Liver (tissue), 9 donors: ENCODE results near the gene MAPK1IP1L. TPM values are rescaled to one million over a fixed set of nuclear protein-coding genes. Genes with fewer than 3 reads are reported as not detected.

ENCODE experiments used
- DNase-seq: peaks from one replicate; pipeline ENCODE4 v3.0.0-alpha.2; 2017; ENCODE audit warnings: low spot score
- H3K27ac ChIP-seq, 2 donors: one replicate each; pipeline ENCODE4 v1.7.0; 2013; ENCODE audit warnings: inconsistent platforms in 2 of 2, low read length in 2 of 2, control low read depth in 1 of 2, low read depth in 1 of 2, mild to moderate bottlenecking in 1 of 2
- H3K27me3 ChIP-seq, 4 donors: one replicate each; pipeline versions ENCODE4 v1.6.1 to v1.7.0; 2013; ENCODE audit warnings: low read length in 3 of 4, inconsistent platforms in 1 of 4, mild to moderate bottlenecking in 1 of 4, moderate library complexity in 1 of 4; ENCODE audit not compliant: control insufficient read depth in 4 of 4, insufficient read depth in 4 of 4
- H3K36me3 ChIP-seq, 4 donors: one replicate each; pipeline versions ENCODE4 v1.6.1 to v1.7.0; 2013; ENCODE audit warnings: low read length in 3 of 4, mild to moderate bottlenecking in 3 of 4, low read depth in 1 of 4, moderate library complexity in 1 of 4; ENCODE audit not compliant: control insufficient read depth in 4 of 4, insufficient read depth in 3 of 4
- H3K4me1 ChIP-seq, 4 donors: one replicate each; pipeline versions ENCODE4 v1.6.1 to v1.7.0; 2013; ENCODE audit warnings: low read length in 3 of 4, mild to moderate bottlenecking in 3 of 4, moderate library complexity in 1 of 4; ENCODE audit not compliant: control insufficient read depth in 4 of 4, insufficient read depth in 4 of 4
- H3K4me3 ChIP-seq, 3 donors: one replicate each; pipeline versions ENCODE4 v1.6.1 to v1.7.0; 2013; ENCODE audit warnings: low read length in 3 of 3, control low read depth in 1 of 3, low read depth in 1 of 3, mild to moderate bottlenecking in 1 of 3
- H3K9ac ChIP-seq, 2 donors: one replicate each; pipeline ENCODE4 v1.7.0; 2013; ENCODE audit warnings: low read length in 2 of 2, mild to moderate bottlenecking in 2 of 2, moderate library complexity in 2 of 2, control low read depth in 1 of 2, low read depth in 1 of 2
- H3K9me3 ChIP-seq, 4 donors: one replicate each; pipeline versions ENCODE4 v1.6.1 to v1.7.0; 2013; ENCODE audit warnings: low read length in 3 of 4; ENCODE audit not compliant: control insufficient read depth in 4 of 4
- EGR1 ChIP-seq, 2 donors: IDR thresholded peaks; 2 replicates each; pipeline ENCODE4 v1.6.1; 2016 to 2018; ENCODE audit warnings: antibody characterized with exemption in 2 of 2, low read depth in 2 of 2
- FOXA1 ChIP-seq: IDR thresholded peaks from 2 replicates; pipeline ENCODE4 v1.6.1; 2016; ENCODE audit warnings: antibody characterized with exemption
- JUND ChIP-seq, 2 donors: IDR thresholded peaks; 2 replicates each; pipeline ENCODE4 v1.6.1; 2016; ENCODE audit warnings: antibody characterized with exemption in 2 of 2
- NR2F2 ChIP-seq: IDR thresholded peaks from 2 replicates; pipeline ENCODE4 v1.6.1; 2016; ENCODE audit warnings: antibody characterized with exemption
- RXRA ChIP-seq, 2 donors: IDR thresholded peaks; 2 replicates each; pipeline ENCODE4 v1.6.1; 2017 to 2018; ENCODE audit warnings: antibody characterized with exemption in 2 of 2, mild to moderate bottlenecking in 1 of 2
- SP1 ChIP-seq: IDR thresholded peaks from 2 replicates; pipeline ENCODE4 v1.6.1; 2018; ENCODE audit warnings: antibody characterized with exemption, mild to moderate bottlenecking
- TAF1 ChIP-seq: conservative IDR thresholded peaks from 2 replicates; pipeline ENCODE4 v1.6.1; 2016; ENCODE audit warnings: antibody characterized with exemption, mild to moderate bottlenecking
- whole genome bisulfite sequencing: extraction: QIAGEN DNeasy Blood & Tissue Kit; methylation state at CpG from one replicate; pipeline ENCODE4 v1.1.7; 2013; 5-methylcytosine and 5-hydroxymethylcytosine counted together
- polyA plus RNA-seq, 2 donors: library from polyadenylated mRNA; stranded (reverse) in 1 of 2; unstranded in 1 of 2; fragments of 200-250 nt in 1 of 2; fragments of >200 nt in 1 of 2; fragmentation: Nextera tagmentation in 1 of 2; extraction: Ambion mirVana in 1 of 2; gene quantifications; one replicate each; pipeline versions ENCODE4 v1.2.1 to v1.2.3, GENCODE V29; 2013 to 2015
- total RNA-seq, 2 donors: library from RNA; depleted of rRNA; stranded (reverse); fragments of >200 nt; gene quantifications; one replicate each; pipeline ENCODE4 v1.2.3, GENCODE V29; 2014
- TF ChIP-seq, protein P1 (sequence below): IDR thresholded peaks from 2 replicates; pipeline ENCODE4 v1.6.1; 2016; ENCODE audit warnings: antibody characterized with exemption, mild to moderate bottlenecking
- TF ChIP-seq, protein P2 (sequence below): IDR thresholded peaks from 2 replicates; pipeline ENCODE4 v1.6.1; 2016; ENCODE audit warnings: antibody characterized with exemption
- donor health status: healthy.
- donor health status: healthy.
- donor health status: healthy.
- donor health status: healthy.
- donor health status: healthy.

MAPK1IP1L gene
- total and polyA plus RNA-seq, 4 donors, result 11.8 to 25.2 (median 17.7) TPM

DNA sequence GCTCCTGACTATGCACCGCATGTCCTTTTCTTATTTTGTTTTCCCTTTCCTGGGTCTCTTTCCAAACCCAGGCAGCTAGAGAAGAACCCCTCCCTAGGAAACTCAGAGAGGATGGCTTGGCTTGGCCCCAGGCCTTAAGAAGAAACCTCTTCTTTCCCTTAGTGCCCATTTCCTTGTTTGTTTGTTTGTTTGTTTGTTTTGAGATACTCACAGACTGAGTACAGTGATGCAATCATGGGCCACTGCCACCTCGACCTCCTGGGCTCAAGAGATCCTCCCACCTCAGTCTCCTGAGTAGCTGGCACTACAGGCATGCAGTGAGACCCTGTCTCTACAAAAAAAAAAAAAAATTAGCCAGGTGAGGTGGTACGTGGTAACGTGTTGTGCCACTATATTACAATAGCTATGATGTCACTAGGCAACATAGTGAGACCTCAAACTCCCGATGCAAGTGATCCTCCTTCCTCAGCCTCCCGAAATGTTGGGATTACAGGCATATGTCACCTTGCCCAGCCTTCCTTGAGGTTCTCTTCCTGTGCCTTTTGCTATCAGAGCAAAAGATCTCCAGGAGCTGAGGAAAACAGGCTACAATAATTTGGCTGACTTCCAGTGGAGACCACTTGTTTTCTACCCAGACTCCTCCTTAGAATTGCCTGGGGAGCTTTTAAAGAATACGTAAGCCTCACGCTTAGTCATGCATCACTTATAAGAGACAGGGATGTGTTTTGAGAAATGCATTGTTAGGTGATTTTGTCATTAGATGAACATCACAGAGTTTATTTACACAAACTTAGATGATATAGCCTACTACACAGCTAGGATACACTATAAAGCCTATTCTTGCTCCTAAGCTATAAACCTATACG, 43.1 kb downstream of the MAPK1IP1L start:
- no peak for DNase-seq
- TF ChIP-seq EGR1 (IDR thresholded peaks at IDR 0.05; ENCODE audit: low read depth in 2 of 2), result no peak
- TF ChIP-seq RXRA (IDR thresholded peaks at IDR 0.05), result no peak
- no peak for TF ChIP-seq TAF1
- TF ChIP-seq, protein P1, sequence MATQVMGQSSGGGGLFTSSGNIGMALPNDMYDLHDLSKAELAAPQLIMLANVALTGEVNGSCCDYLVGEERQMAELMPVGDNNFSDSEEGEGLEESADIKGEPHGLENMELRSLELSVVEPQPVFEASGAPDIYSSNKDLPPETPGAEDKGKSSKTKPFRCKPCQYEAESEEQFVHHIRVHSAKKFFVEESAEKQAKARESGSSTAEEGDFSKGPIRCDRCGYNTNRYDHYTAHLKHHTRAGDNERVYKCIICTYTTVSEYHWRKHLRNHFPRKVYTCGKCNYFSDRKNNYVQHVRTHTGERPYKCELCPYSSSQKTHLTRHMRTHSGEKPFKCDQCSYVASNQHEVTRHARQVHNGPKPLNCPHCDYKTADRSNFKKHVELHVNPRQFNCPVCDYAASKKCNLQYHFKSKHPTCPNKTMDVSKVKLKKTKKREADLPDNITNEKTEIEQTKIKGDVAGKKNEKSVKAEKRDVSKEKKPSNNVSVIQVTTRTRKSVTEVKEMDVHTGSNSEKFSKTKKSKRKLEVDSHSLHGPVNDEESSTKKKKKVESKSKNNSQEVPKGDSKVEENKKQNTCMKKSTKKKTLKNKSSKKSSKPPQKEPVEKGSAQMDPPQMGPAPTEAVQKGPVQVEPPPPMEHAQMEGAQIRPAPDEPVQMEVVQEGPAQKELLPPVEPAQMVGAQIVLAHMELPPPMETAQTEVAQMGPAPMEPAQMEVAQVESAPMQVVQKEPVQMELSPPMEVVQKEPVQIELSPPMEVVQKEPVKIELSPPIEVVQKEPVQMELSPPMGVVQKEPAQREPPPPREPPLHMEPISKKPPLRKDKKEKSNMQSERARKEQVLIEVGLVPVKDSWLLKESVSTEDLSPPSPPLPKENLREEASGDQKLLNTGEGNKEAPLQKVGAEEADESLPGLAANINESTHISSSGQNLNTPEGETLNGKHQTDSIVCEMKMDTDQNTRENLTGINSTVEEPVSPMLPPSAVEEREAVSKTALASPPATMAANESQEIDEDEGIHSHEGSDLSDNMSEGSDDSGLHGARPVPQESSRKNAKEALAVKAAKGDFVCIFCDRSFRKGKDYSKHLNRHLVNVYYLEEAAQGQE, result no peak
- TF ChIP-seq, protein P2, sequence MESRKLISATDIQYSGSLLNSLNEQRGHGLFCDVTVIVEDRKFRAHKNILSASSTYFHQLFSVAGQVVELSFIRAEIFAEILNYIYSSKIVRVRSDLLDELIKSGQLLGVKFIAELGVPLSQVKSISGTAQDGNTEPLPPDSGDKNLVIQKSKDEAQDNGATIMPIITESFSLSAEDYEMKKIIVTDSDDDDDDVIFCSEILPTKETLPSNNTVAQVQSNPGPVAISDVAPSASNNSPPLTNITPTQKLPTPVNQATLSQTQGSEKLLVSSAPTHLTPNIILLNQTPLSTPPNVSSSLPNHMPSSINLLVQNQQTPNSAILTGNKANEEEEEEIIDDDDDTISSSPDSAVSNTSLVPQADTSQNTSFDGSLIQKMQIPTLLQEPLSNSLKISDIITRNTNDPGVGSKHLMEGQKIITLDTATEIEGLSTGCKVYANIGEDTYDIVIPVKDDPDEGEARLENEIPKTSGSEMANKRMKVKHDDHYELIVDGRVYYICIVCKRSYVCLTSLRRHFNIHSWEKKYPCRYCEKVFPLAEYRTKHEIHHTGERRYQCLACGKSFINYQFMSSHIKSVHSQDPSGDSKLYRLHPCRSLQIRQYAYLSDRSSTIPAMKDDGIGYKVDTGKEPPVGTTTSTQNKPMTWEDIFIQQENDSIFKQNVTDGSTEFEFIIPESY, result no peak
- no peaks in the 10 kb centered on the region for H3K9me3 ChIP-seq
- H3K27me3 ChIP-seq, result peaks cover 0 to 2% (median 0%) of the 10 kb centered on the region in 4 donors
- no peak overlapping the region for H3K4me3 ChIP-seq
- no peaks in the 10 kb centered on the region for H3K4me1 ChIP-seq
- 79% methylated on average over 9 of the region's 9 CpGs for WGBS
- no peak overlapping the region for H3K27ac ChIP-seq
- H3K36me3 ChIP-seq, result no peaks in the 10 kb centered on the region
- no peak overlapping the region for H3K9ac ChIP-seq

DNA sequence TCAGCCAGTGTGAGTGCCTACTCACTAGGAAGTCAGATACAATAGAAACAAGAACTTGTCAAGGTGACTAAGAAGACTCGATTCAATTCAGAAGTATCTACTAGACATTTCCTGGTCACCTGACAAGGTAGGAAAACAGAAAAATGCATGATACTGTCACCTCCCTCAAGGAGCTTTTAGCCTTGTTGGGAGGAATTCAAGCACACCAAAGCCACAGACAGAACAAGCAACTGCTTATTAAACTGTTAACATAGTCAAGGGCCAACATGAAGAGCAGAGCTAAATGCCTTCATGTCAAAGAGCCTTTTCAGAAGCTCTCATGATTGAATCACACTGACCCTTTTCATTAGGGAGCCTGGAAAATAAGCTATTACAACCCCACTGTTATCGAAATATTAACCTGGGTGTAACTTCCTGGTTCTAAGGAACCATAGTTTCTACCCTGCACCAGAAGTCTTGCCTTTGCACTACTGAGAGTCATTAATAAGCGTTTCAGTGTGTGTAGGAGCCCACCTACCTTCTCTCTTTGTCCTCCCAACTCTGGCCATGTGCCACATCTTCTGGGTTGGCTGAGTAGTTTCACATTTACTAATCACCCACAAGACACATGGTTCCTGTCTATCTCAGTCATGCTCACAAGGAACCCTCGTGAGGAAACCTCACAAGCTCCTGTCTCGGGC, 46.6 kb downstream of the MAPK1IP1L start:
- WGBS, result 73% methylated on average over 5 of the region's 5 CpGs
- no peak overlapping the region for H3K9ac ChIP-seq
- H3K9me3 ChIP-seq, result no peaks in the 10 kb centered on the region
- no peak overlapping the region for H3K27ac ChIP-seq
- H3K4me1 ChIP-seq, result peaks cover 2 to 12% (median 4%) of the 10 kb centered on the region in 4 donors
- H3K36me3 ChIP-seq, result no peaks in the 10 kb centered on the region
- TF ChIP-seq SP1, result no peak
- no peak for TF ChIP-seq NR2F2
- TF ChIP-seq FOXA1, result no peak
- TF ChIP-seq EGR1 (IDR thresholded peaks at IDR 0.05; ENCODE audit: low read depth in 2 of 2), result no peak
- TF ChIP-seq JUND (IDR thresholded peaks at IDR 0.05), result no peak
- no peak for TF ChIP-seq RXRA (IDR thresholded peaks at IDR 0.05)
- TF ChIP-seq, protein P1, result no peak
- no peak for DNase-seq
- H3K4me3 ChIP-seq, result no peak overlapping the region
- H3K27me3 ChIP-seq, result no peaks in the 10 kb centered on the region
